Small intestine (tissue), 7 donors: ENCODE results near the gene AEBP2. TPM values are rescaled to one million over a fixed set of nuclear protein-coding genes. Genes with fewer than 3 reads are reported as not detected.

Experiments
- DNase-seq, 2 donors: peaks; one replicate each; pipeline versions ENCODE4 v3.0.0 to v3.0.0-alpha.2; 2013
- FAIRE-seq: peaks from 2 replicates; lab custom pipeline; 2012; peaks lifted over from hg19 to GRCh38; lab: Jason Lieb, UNC
- H3K27ac ChIP-seq, 3 donors: one replicate each; pipeline ENCODE4 v1.5.1; 2013; ENCODE audit warnings: low read length in 2 of 3, mild to moderate bottlenecking in 2 of 3, control low read depth in 1 of 3, inconsistent platforms in 1 of 3, low read depth in 1 of 3, moderate library complexity in 1 of 3
- H3K27me3 ChIP-seq, 3 donors: one replicate each; pipeline ENCODE4 v1.6.1; 2013; ENCODE audit warnings: low read length in 3 of 3, inconsistent platforms in 1 of 3; ENCODE audit not compliant: control insufficient read depth in 3 of 3, insufficient read depth in 3 of 3
- H3K36me3 ChIP-seq, 3 donors: one replicate each; pipeline ENCODE4 v1.6.1; 2013; ENCODE audit warnings: low read length in 3 of 3, inconsistent platforms in 1 of 3, low read depth in 1 of 3, mild to moderate bottlenecking in 1 of 3, moderate library complexity in 1 of 3; ENCODE audit not compliant: control insufficient read depth in 3 of 3, insufficient read depth in 2 of 3
- H3K4me1 ChIP-seq, 3 donors: one replicate each; pipeline ENCODE4 v1.6.1; 2013; ENCODE audit warnings: low read length in 2 of 3, inconsistent platforms in 1 of 3, low read depth in 1 of 3, mild to moderate bottlenecking in 1 of 3, moderate library complexity in 1 of 3; ENCODE audit not compliant: control insufficient read depth in 3 of 3, insufficient read depth in 2 of 3
- H3K4me3 ChIP-seq, 3 donors: one replicate each; pipeline ENCODE4 v1.5.1; 2013; ENCODE audit warnings: low read length in 3 of 3, control low read depth in 1 of 3, inconsistent platforms in 1 of 3, low read depth in 1 of 3, mild to moderate bottlenecking in 1 of 3, moderate library complexity in 1 of 3
- H3K9me3 ChIP-seq, 2 donors: one replicate each; pipeline ENCODE4 v1.6.1; 2013; ENCODE audit warnings: low read depth in 1 of 2, low read length in 1 of 2; ENCODE audit not compliant: control insufficient read depth in 2 of 2, insufficient read depth in 1 of 2
- WGBS, 3 donors: extraction: QIAGEN DNeasy Blood & Tissue Kit; methylation state at CpG; one replicate each; pipeline ENCODE4 v1.1.7; 2013; 5-methylcytosine and 5-hydroxymethylcytosine counted together
- polyA plus RNA-seq, 4 donors: library from polyadenylated mRNA; stranded (reverse) in 3 of 4; unstranded in 1 of 4; fragments of 200-250 nt in 3 of 4; fragments of 120-200 nt in 1 of 4; gene quantifications; one replicate each; pipeline versions ENCODE4 v1.2.1 to v1.2.3, GENCODE V29; 2013
- donor health status: healthy with polysubstance abuse.
- donor health status: control.
- donor health status: control.
- donor health status: Bipolar disorder and iron deficiency.
- donor health status: healthy.

Gene AEBP2
- polyA plus RNA-seq, 4 donors, result 9.2 to 36.0 (median 9.6) TPM

DNA sequence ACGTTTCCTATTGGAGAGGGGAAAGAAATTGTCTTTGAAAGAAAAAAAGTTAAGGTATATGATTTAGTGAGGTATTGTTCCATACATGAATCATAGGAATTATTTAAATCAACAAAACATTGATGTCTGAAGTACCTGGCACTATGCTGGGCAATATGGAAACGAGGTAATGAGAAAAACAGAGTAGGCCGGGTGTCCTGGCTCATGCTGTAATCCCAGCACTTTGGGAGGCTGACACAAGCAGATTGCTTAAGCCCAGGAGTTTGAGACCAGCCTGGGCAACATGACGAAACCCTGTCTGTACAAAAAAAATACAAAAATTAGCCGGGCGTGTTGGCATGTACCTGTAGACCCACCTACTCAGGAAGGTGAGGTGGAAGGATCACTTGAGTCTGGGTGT lies 45.9 kb downstream of the AEBP2 start:
- 81 to 83% (median 82%) methylated on average over 6 of the region's 6 CpGs for WGBS, 3 donors
- Histone ChIP-seq H3K27me3 (no peaks in the 10 kb centered on the region), H3K27ac (no peak overlapping the region), H3K4me3 (no peak overlapping the region), H3K4me1 (peaks cover 0 to 6% (median 0%) of the 10 kb centered on the region in 3 donors), H3K36me3 (peaks cover 0 to 45% (median 0%) of the 10 kb centered on the region in 3 donors), H3K9me3 (peaks cover 0 to 8% of the 10 kb centered on the region in 2 donors)
- no peak for FAIRE-seq
- no peak for DNase-seq

DNA sequence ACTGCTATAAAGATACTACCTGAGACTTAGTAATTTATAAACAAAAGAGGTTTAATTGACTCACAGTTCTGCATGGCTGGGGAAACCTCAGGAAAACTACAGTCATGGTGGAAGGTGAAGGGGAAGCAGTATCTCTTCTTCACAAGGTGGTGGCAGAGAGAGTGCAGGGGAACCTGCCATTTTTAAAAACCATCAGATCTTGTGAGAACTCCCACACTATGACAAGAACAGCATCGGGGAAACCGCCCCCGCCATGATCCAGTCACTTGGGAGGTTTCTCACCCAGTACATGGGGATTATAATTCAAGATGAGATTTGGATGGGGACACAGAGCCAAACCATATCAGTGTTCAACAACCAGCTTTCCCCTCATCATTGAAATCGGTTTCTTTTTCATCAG lies 49.9 kb downstream of the AEBP2 start:
- H3K36me3 ChIP-seq, result peaks cover 1 to 31% (median 2%) of the 10 kb centered on the region in 3 donors
- no peaks in the 10 kb centered on the region for H3K27me3 ChIP-seq
- H3K27ac ChIP-seq, result no peak overlapping the region
- H3K9me3 ChIP-seq, result no peaks in the 10 kb centered on the region
- no peak for DNase-seq
- FAIRE-seq, result no peak
- H3K4me1 ChIP-seq, result no peaks in the 10 kb centered on the region
- no peak overlapping the region for H3K4me3 ChIP-seq
- WGBS, 3 donors, result 84 to 96% (median 89%) methylated on average over 4 of the region's 4 CpGs

DNA sequence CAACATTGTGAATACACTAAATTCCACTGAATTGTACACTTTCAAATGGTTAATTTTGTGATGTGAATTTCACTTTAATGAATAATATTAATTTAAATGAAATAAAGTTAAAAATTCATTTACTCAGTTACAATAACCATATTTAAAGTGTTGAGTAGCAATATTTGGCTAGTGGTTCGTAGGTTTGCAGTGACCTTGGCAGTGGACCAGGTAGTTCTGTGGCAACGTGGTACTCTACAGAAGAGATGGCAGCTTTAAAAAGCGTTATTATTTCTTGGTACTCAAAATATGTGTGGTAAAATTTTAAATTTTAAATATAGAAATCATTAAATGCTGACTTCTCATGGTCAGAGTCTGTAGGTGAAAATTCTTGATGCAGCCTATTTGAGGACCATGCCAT lies 51.6 kb downstream of the AEBP2 start:
- H3K4me1 ChIP-seq, result no peaks in the 10 kb centered on the region
- H3K9me3 ChIP-seq, result no peaks in the 10 kb centered on the region
- no peak overlapping the region for H3K4me3 ChIP-seq
- peaks cover 2 to 37% (median 5%) of the 10 kb centered on the region in 3 donors for H3K36me3 ChIP-seq
- FAIRE-seq (no peak), DNase-seq (no peak)
- WGBS, 3 donors, result 79 to 90% (median 89%) methylated on average over 3 of the region's 3 CpGs
- no peak overlapping the region for H3K27ac ChIP-seq
- H3K27me3 ChIP-seq, result no peaks in the 10 kb centered on the region

DNA sequence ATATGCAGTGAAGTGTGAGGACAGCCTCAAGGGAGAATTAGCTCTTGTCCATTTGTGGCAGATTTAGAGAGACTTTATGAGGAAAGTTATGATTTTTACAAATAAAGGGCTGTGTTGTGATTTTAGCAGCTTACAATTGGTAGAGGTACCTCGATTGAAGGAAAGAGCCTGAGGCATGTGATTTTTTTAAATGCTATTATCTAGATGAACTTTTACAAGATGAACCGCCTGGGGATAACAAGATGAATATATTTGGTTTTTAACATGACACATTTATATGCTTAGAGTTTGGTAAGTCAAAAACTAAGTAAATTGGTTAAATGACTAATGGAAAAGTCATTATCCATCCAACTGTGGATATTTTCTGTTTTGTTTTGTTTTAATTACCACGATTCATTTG lies 52.6 kb downstream of the AEBP2 start:
- Histone ChIP-seq H3K27me3 (no peaks in the 10 kb centered on the region), H3K4me3 (no peak overlapping the region), H3K36me3 (peaks cover 2 to 34% (median 8%) of the 10 kb centered on the region in 3 donors), H3K27ac (no peak overlapping the region), H3K9me3 (no peaks in the 10 kb centered on the region), H3K4me1 (no peaks in the 10 kb centered on the region)
- 68 to 88% (median 81%) methylated on average over 3 of the region's 3 CpGs for WGBS, 3 donors
- no peak for DNase-seq
- no peak for FAIRE-seq

DNA sequence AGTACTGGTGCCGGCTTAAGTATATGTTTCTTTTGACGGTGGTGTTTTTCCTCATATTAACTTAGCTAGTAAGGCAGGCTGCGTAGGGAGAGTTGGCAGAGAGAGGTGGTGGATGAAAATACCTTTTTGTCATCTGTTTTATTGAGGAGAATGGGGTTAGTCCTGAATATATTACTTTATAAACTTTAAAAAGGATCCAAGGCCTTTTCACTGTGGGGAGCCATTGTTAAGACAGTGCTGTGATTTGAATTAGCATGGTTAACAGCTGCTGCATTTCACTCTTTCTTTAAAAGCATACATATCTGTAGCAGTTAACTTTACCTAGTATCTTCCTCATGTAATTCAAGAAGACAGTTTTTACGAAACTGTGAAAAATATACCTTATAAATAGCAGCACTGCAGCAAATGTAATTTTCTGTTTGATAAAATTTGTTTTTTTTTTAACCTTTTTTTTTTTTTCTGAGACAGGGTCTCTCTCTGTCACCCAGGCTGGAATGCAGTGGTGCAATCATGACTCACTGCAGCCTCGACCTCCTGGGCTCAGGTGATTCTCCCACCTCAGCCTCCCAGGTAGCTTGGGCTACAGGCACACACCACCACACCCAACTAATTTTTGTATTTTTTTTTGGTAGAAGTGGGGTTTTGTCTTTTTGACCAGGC lies 57.1 kb downstream of the AEBP2 start:
- Histone ChIP-seq H3K27me3 (no peaks in the 10 kb centered on the region), H3K4me1 (no peaks in the 10 kb centered on the region), H3K9me3 (no peaks in the 10 kb centered on the region), H3K4me3 (no peak overlapping the region), H3K27ac (no peak overlapping the region), H3K36me3 (peaks cover 2 to 39% (median 12%) of the 10 kb centered on the region in 3 donors)
- FAIRE-seq (no peak), DNase-seq (no peak)
- 91 to 94% (median 94%) methylated on average over 5 of the region's 5 CpGs for WGBS, 3 donors

DNA sequence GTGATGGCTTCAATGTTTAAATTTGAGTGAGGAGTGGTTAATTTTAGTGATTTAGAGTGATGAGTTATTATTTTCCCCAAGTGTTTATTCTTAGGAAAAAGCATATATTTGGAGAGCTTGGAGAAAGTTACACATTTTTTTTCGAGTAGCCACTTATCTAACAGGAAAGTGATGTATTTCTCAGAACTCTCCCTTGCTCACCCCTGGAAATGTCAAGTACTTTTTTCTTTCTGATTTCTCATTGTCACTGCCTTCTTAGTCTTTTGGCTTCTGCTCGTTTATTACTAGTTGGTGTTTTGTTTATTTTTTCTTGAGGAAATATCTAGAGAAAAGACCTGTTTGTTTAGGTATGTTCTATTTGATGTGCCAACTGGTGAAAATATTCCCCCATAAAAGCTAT lies 58.8 kb downstream of the AEBP2 start:
- DNase-seq, result no peak
- Histone ChIP-seq H3K27ac (no peak overlapping the region), H3K9me3 (no peaks in the 10 kb centered on the region), H3K4me3 (no peak overlapping the region), H3K4me1 (no peaks in the 10 kb centered on the region), H3K27me3 (no peaks in the 10 kb centered on the region), H3K36me3 (peaks cover 2 to 42% (median 12%) of the 10 kb centered on the region in 3 donors)
- FAIRE-seq, result no peak
- 41 to 70% (median 62%) methylated on average over 2 of the region's 2 CpGs for WGBS, 3 donors

DNA sequence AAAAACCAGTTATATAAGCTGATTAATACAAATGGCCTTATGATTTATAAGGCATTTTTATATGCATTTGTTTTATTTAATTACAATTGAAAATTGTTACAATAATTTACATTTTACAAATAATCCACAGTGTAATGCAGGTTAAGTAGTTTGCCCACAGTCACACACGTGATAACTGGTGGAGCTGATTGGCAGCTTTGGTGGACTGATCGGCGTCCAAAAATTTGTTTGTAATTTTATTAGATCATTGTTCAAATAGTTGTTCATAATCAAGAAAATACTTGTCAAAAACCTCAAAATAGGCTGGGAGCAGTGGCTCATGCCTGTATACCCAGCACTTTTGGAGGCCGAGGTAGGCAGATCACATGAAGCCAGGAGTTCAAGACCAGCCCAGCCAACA lies 59.7 kb downstream of the AEBP2 start:
- 92 to 94% (median 94%) methylated on average over 4 of the region's 4 CpGs for WGBS, 3 donors
- FAIRE-seq (no peak), DNase-seq (no peak)

DNA sequence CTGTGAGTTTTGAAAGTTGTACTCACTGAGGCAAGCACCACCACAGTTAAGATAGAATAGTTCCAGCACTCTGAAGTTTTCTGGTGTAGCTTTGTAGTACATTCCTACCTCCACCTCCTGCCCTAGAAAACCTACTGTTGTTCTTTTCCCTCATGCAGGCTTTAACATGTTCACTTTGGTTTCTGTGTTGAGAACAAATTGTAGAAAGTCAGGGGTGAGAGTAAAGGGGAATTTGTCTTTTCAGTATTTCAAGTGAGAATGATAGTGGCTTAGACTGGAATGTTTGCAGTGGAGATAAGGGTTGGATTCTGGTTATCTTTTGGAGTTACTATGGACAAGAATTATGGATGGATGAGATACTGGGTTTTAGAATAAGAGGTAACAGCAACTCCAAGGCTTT lies 67.2 kb downstream of the AEBP2 start:
- no peak overlapping the region for H3K27ac ChIP-seq
- no peak for FAIRE-seq
- H3K9me3 ChIP-seq, result no peaks in the 10 kb centered on the region
- DNase-seq, result no peak
- peaks cover 0 to 30% (median 3%) of the 10 kb centered on the region in 3 donors for H3K36me3 ChIP-seq
- no peak overlapping the region for H3K4me3 ChIP-seq
- peaks cover 0 to 3% (median 0%) of the 10 kb centered on the region in 3 donors for H3K4me1 ChIP-seq
- no peaks in the 10 kb centered on the region for H3K27me3 ChIP-seq

More for the DNA sequence above, 59.7 kb downstream of the AEBP2 start:
- Histone ChIP-seq H3K4me3 (no peak overlapping the region), H3K9me3 (no peaks in the 10 kb centered on the region), H3K36me3 (peaks cover 4 to 43% (median 10%) of the 10 kb centered on the region in 3 donors), H3K27me3 (no peaks in the 10 kb centered on the region), H3K27ac (no peak overlapping the region), H3K4me1 (no peaks in the 10 kb centered on the region)

DNA sequence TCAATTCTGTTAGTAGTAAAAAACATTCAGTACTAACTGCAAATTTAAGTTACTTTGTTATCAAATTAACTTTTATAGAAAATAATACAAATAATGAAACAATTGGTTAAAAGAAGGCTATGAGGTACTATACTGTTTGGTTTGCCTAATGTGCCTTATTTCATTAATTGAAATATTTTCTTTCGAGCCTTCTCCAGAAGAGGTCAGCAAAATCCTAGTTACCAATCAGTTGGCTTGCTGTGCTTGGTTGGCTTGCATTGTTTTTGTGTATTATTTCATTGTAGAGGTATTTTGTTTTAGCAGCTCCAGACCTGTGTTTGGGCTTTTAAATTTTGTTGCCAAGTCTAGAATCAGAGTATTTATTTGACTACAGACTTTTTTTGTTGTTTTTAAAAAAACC lies 68.5 kb downstream of the AEBP2 start:
- 71 to 96% (median 93%) methylated on average over 1 of the region's 1 CpG for WGBS, 3 donors
- no peak for DNase-seq
- FAIRE-seq, result no peak
- no peak overlapping the region for H3K27ac ChIP-seq
- peaks cover 0 to 4% (median 0%) of the 10 kb centered on the region in 3 donors for H3K4me1 ChIP-seq
- H3K9me3 ChIP-seq, result no peaks in the 10 kb centered on the region
- no peak overlapping the region for H3K4me3 ChIP-seq
- H3K27me3 ChIP-seq, result no peaks in the 10 kb centered on the region
- peaks cover 0 to 28% (median 3%) of the 10 kb centered on the region in 3 donors for H3K36me3 ChIP-seq
